ENCODE data around the gene GRID1.

Gene GRID1

GRCh38 chr10:85603151-85603940 lies 763.2 kb downstream of the GRID1 start:
- DNase-seq, result peak in 1 of 5 experiments; percentile 50

GRCh38 chr10:85602713-85603112 lies 763.9 kb downstream of the GRID1 start:
- DNase-seq, result no peak

GRCh38 chr10:85602306-85602705 lies 764.3 kb downstream of the GRID1 start:
- DNase-seq, result no peak

GRCh38 chr10:85601526-85601925 lies 765.1 kb downstream of the GRID1 start:
- DNase-seq, result no peak

GRCh38 chr10:85600744-85601081 lies 765.9 kb downstream of the GRID1 start:
- no peak for DNase-seq

GRCh38 chr10:85600026-85600743 lies 766.4 kb downstream of the GRID1 start:
- DNase-seq, result no peak

- no peak for DNase-seq
Observed at GRCh38 chr10:85599081-85599480, 767.5 kb downstream of the GRID1 start.

GRCh38 chr10:85598646-85599045 lies 767.9 kb downstream of the GRID1 start:
- no peak for DNase-seq

- DNase-seq, result no peak
Observed at GRCh38 chr10:85597006-85597405, 769.6 kb downstream of the GRID1 start.

- no peak for DNase-seq
Observed at GRCh38 chr10:85596389-85596788, 770.2 kb downstream of the GRID1 start.

GRCh38 chr10:85594239-85594638 lies 772.4 kb downstream of the GRID1 start:
- peak in 1 of 5 experiments; percentile 66 for DNase-seq

- DNase-seq, result no peak
Observed at GRCh38 chr10:85593226-85593772, 773.3 kb downstream of the GRID1 start.

- no peak for DNase-seq
Observed at GRCh38 chr10:85581371-85581770, 785.2 kb downstream of the GRID1 start.

- no peak for DNase-seq
Observed at GRCh38 chr10:85580585-85580984, 786.0 kb downstream of the GRID1 start.

GRCh38 chr10:85578860-85579259 lies 787.7 kb downstream of the GRID1 start:
- DNase-seq, result no peak

GRCh38 chr10:85575441-85575840 lies 791.2 kb downstream of the GRID1 start:
- no peak for DNase-seq

- DNase-seq, result no peak
Observed at GRCh38 chr10:85570871-85571270, 795.7 kb downstream of the GRID1 start.

- no peak for DNase-seq
Observed at GRCh38 chr10:85565381-85565780, 801.2 kb downstream of the GRID1 start.

GRCh38 chr10:85558533-85558932 lies 808.1 kb downstream of the GRID1 start:
- DNase-seq, result no peak

- no peak for DNase-seq
Observed at GRCh38 chr10:85557706-85558105, 808.9 kb downstream of the GRID1 start.

GRCh38 chr10:85557077-85557476 lies 809.5 kb downstream of the GRID1 start:
- no peak for DNase-seq

Measured in T-helper 2 cell (primary cell).